HG03108 (cell line): ENCODE data around the gene HIVEP3.

Source experiments
- ATAC-seq: cut with Tn5 transposase; IDR thresholded peaks from one replicate; pipeline ENCODE4 v1.9.1; 2021; ENCODE audit warnings: moderate library complexity; ENCODE audit not compliant: unreplicated experiment

Gene HIVEP3

GRCh38 chr1:41641475-41641814 is 277.3 kb downstream of the HIVEP3 start:
- no peak for ATAC-seq

GRCh38 chr1:41640756-41641474 is 277.8 kb downstream of the HIVEP3 start:
- no peak for ATAC-seq

GRCh38 chr1:41640141-41640751 is 278.5 kb downstream of the HIVEP3 start:
- ATAC-seq, result no peak

- ATAC-seq, result no peak
Measured at GRCh38 chr1:41639332-41639936, 279.3 kb downstream of the HIVEP3 start.

GRCh38 chr1:41638086-41639024 is 280.4 kb downstream of the HIVEP3 start:
- ATAC-seq, result no peak

- no peak for ATAC-seq
Measured at GRCh38 chr1:41637367-41637766, 281.4 kb downstream of the HIVEP3 start.

GRCh38 chr1:41633764-41634163 is 285.0 kb downstream of the HIVEP3 start:
- no peak for ATAC-seq

GRCh38 chr1:41632781-41633575 is 285.7 kb downstream of the HIVEP3 start:
- no peak for ATAC-seq

GRCh38 chr1:41631971-41632370 is 286.8 kb downstream of the HIVEP3 start:
- ATAC-seq, result no peak

- ATAC-seq, result no peak
Measured at GRCh38 chr1:41631154-41631553, 287.6 kb downstream of the HIVEP3 start.

GRCh38 chr1:41629571-41629970 is 289.2 kb downstream of the HIVEP3 start:
- no peak for ATAC-seq

GRCh38 chr1:41629141-41629540 is 289.6 kb downstream of the HIVEP3 start:
- no peak for ATAC-seq

GRCh38 chr1:41627491-41628280 is 291.0 kb downstream of the HIVEP3 start:
- no peak for ATAC-seq

- no peak for ATAC-seq
Measured at GRCh38 chr1:41626616-41627375, 291.9 kb downstream of the HIVEP3 start.

GRCh38 chr1:41626146-41626545 is 292.6 kb downstream of the HIVEP3 start:
- ATAC-seq, result no peak

GRCh38 chr1:41623736-41624135 is 295.0 kb downstream of the HIVEP3 start:
- no peak for ATAC-seq

GRCh38 chr1:41622859-41623732 is 295.6 kb downstream of the HIVEP3 start:
- ATAC-seq, result peak; percentile 71

GRCh38 chr1:41622402-41622801 is 296.3 kb downstream of the HIVEP3 start:
- no peak for ATAC-seq
